ENCODE measurements around the gene PCF11. TPM values are rescaled to one million over a fixed set of nuclear protein-coding genes. Genes with fewer than 3 reads are reported as not detected.

The PCF11 gene
- total and polyA plus RNA-seq, 12 donors: 20.2 to 62.8 (median 46.9) TPM

- H3K27ac ChIP-seq: no peak overlapping the region
- DNase-seq: no peak
- 94 to 100% (median 98%) methylated on average over 1 of the region's 1 CpG for WGBS, 4 donors
- intact Hi-C loops (cut with DNase I): no loop called here
- no peaks in the 10 kb centered on the region for H3K27me3 ChIP-seq
- H3K9me3 ChIP-seq (replicated peaks in 1 of 3): no peaks in the 10 kb centered on the region
- TF ChIP-seq POLR2A (IDR thresholded peaks at IDR 0.05) (no peak), CTCF (IDR thresholded peaks at IDR 0.05) (no peak)
- no peaks in the 10 kb centered on the region for H3K36me3 ChIP-seq (replicated peaks in 1 of 2)
- H3K4me1 ChIP-seq (replicated peaks in 1 of 2): no peaks in the 10 kb centered on the region
- H3K4me3 ChIP-seq: no peak overlapping the region
These were observed 65.6 kb downstream of the PCF11 start for GRCh38 chr11:83222499-83222898.

- no peaks in the 10 kb centered on the region for H3K9me3 ChIP-seq (replicated peaks in 1 of 3)
- no peak overlapping the region for H3K4me3 ChIP-seq
- H3K27me3 ChIP-seq: no peaks in the 10 kb centered on the region
- H3K4me1 ChIP-seq (replicated peaks in 1 of 2): no peaks in the 10 kb centered on the region
- no peak for DNase-seq
- intact Hi-C loops (cut with DNase I): no loop called here
- no peaks in the 10 kb centered on the region for H3K36me3 ChIP-seq (replicated peaks in 1 of 2)
- no peak overlapping the region for H3K27ac ChIP-seq
- TF ChIP-seq CTCF (IDR thresholded peaks at IDR 0.05): no peak
- TF ChIP-seq POLR2A (IDR thresholded peaks at IDR 0.05): no peak
- 89 to 99% (median 98%) methylated on average over 2 of the region's 2 CpGs for WGBS, 4 donors
These were observed 66.5 kb downstream of the PCF11 start for GRCh38 chr11:83223457-83223856.

- H3K4me1 ChIP-seq (replicated peaks in 1 of 2): no peaks in the 10 kb centered on the region
- DNase-seq: no peak
- no peaks in the 10 kb centered on the region for H3K27me3 ChIP-seq
- no peak overlapping the region for H3K27ac ChIP-seq
- TF ChIP-seq CTCF (IDR thresholded peaks at IDR 0.05) (no peak), POLR2A (IDR thresholded peaks at IDR 0.05) (no peak)
- peaks cover 0 to 4% (median 0%) of the 10 kb centered on the region in 3 donors for H3K9me3 ChIP-seq (replicated peaks in 1 of 3)
- intact Hi-C loops (cut with DNase I): no loop called here
- no peaks in the 10 kb centered on the region for H3K36me3 ChIP-seq (replicated peaks in 1 of 2)
- 31 to 43% (median 37%) methylated on average over 1 of the region's 1 CpG for WGBS, 4 donors
- no peak overlapping the region for H3K4me3 ChIP-seq
These were observed 78.9 kb downstream of the PCF11 start for GRCh38 chr11:83235825-83236224.

Small RNA genes lying within 50 kb of the gene (small RNA-seq; reads per million reads assigned to genes)
- gene AP000873.5: 0 reads per million in 2 donors

Other genes starting within 250 kb of the PCF11 start
- 10 to 100 TPM; 24.5 to 69.4 (median 41.9) TPM for gene RAB30, start 85.2 kb upstream of the PCF11 start, total RNA-seq
- 10 to 100 TPM in 1 of 3 donors, 1 to 10 TPM in 2; 5.1 to 55.4 (median 5.4) TPM for gene RAB30, start 85.2 kb upstream of the PCF11 start, polyA plus RNA-seq
- gene ANKRD42, start 36.6 kb downstream of the PCF11 start, total RNA-seq: 10 to 100 TPM; 12.9 to 34.3 (median 23.9) TPM
- gene ANKRD42, start 36.6 kb downstream of the PCF11 start, polyA plus RNA-seq: 10 to 100 TPM in 2 of 3 donors, 1 to 10 TPM in 1; 9.0 to 23.6 (median 12.4) TPM
- 100 to 1,000 TPM in 1 of 9 donors, 10 to 100 TPM in 8; 38.9 to 123 (median 60.1) TPM for gene CCDC90B, start 129.2 kb downstream of the PCF11 start, total RNA-seq
- 100 to 1,000 TPM in 1 of 3 donors, 10 to 100 TPM in 2; 43.3 to 147 (median 44.6) TPM for gene CCDC90B, start 129.2 kb downstream of the PCF11 start, polyA plus RNA-seq

All from adrenal gland (tissue), 12 donors.